ENCODE measurements around the gene CCDC74A.
"Not testable (repeated sequence)": the region's sequence is repeated elsewhere in the genome, so short reads cannot be mapped to it uniquely, and the experiment has no call there.

The CCDC74A gene

DNA sequence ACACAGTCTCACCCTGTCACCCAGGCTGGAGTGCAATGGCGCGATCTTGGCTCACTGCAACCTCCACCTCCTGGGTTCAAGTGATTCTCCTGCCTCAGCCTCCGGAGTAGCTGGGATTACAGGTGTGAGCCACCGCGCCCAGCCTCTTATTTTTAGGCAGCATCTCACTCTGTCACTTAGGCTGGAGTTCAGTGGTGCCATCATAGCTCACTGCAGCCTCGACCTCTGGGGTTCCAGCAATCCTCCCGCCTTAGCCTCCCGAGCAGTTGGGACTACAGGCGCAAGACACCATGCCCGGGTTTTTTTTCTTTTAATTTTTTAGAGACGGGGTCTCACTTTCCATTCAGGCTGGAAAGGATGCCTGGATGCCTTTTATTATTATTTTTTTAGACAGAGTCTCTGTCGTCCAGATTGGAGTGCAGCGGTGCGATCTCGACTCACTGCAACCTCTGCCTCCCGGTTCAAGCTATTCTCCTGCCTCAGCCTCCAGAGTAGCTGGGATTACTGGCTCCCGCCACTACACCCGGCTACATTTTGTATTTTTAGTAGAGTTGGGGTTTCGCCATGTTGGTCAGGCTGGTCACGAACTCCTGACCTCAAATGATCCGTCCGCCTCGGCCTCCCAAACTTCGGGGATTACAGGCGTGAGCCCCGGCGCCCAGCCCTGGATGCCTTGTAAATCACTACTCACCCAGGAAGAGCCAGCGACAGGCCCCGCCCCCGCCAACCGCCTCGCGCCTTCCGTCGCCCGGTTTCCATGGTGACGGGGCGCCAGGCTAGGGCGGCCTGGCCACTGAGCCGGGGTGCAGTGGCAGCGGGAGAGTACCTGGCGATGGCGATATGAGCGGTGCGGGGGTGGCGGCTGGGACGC lies at the start of gene CCDC74A:
TSS of gene CCDC74A (plus strand) at position 758 of the 871 bp plus-strand sequence. CDS start at position 841, 83 bp downstream.
- peak; percentile 77 for DNase-seq (ENCODE audit: low spot score)

DNA sequence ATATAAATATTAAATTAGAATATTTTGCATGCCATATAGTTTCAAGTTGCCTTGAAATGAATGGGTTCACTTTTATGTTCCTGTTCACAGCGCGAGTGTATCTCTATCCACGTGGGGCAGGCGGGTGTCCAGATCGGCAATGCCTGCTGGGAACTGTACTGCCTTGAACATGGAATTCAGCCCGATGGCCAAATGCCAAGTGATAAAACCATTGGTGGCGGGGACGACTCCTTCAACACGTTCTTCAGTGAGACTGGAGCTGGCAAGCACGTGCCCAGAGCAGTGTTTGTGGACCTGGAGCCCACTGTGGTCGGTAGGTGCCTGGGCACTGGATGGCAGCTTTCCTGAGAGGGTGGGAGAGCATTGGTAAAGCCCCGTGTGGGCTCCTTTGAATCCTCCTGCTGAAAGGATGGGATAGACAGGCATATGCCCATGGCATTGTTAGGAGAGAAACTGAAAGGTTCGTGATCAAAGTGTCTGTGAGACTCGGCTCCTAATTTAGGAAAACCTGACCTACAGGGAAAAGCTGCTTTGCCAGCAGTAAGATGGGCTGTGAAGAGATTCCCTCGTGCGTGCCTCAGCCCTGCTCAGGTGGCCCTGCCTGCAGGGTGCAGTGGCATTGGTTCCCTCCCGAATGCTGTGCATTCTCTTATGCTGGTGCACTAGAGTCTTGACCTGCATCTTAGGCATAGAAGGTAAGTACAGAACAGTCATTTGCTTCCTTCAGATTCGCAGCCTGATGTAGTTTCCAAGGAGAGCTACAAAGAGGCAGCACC lies 49.4 kb upstream of the CCDC74A start:
- not testable (repeated sequence) for DNase-seq (ENCODE audit: low spot score)

DNA sequence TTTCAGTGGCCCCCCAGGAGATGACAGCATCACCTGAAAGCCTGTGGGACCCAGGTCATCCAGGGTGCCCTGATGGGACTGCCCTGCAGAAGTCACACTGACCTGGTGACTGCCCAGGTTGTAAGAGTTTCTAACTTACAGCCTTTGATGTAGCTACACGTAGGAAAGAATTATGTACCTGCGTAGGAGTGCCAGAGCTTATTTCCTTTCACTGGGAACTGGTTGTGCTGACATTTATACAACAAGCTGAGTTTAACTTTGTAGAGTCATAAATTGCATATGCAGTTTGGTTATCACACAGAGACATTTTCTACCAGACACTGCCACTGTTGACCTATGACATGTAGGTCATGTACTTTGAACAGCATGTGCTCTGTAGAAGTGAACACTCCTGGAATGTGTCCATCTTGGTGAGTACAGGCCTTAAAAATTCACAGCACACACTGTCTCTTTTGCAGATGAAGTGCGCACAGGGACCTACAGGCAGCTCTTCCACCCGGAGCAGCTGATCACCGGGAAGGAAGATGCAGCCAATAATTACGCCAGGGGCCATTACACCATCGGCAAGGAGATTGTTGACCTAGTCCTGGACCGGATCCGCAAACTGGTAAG lies 48.7 kb upstream of the CCDC74A start:
- not testable (repeated sequence) for DNase-seq (ENCODE audit: low spot score)

DNA sequence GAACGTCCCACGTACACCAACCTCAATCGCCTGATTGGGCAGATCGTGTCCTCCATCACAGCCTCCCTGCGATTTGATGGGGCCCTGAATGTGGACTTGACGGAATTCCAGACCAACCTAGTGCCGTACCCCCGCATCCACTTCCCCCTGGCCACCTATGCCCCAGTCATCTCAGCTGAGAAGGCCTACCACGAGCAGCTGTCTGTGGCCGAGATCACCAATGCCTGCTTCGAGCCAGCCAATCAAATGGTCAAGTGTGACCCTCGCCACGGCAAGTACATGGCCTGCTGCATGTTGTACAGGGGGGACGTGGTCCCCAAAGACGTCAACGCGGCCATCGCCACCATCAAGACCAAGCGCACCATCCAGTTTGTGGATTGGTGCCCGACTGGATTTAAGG lies 47.3 kb upstream of the CCDC74A start:
- DNase-seq (ENCODE audit: low spot score): not testable (repeated sequence)

DNA sequence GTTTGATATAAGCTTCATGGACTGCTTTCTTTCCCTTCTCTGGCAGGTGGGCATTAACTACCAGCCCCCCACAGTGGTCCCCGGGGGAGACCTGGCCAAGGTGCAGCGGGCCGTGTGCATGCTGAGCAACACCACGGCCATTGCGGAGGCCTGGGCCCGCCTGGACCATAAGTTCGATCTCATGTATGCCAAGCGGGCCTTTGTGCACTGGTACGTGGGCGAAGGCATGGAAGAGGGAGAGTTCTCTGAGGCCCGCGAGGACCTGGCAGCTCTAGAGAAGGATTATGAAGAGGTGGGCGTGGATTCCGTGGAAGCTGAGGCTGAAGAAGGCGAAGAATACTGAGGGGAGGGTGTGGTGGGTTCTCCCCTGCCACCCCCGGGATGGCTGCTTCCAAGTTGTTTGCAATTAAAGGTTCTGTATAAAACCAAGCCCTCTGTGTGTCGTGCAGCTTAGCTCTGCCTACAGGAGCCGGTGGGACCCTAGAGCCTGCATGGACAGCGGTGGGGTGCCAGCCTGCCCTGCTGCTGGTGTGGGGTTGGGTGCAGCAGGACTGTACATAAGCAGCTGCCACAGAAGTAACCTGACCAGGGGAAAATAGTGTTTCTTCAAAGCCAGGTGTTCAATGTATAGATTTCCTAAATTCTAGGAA lies 45.1 kb upstream of the CCDC74A start:
- not testable (repeated sequence) for DNase-seq (ENCODE audit: low spot score)

DNA sequence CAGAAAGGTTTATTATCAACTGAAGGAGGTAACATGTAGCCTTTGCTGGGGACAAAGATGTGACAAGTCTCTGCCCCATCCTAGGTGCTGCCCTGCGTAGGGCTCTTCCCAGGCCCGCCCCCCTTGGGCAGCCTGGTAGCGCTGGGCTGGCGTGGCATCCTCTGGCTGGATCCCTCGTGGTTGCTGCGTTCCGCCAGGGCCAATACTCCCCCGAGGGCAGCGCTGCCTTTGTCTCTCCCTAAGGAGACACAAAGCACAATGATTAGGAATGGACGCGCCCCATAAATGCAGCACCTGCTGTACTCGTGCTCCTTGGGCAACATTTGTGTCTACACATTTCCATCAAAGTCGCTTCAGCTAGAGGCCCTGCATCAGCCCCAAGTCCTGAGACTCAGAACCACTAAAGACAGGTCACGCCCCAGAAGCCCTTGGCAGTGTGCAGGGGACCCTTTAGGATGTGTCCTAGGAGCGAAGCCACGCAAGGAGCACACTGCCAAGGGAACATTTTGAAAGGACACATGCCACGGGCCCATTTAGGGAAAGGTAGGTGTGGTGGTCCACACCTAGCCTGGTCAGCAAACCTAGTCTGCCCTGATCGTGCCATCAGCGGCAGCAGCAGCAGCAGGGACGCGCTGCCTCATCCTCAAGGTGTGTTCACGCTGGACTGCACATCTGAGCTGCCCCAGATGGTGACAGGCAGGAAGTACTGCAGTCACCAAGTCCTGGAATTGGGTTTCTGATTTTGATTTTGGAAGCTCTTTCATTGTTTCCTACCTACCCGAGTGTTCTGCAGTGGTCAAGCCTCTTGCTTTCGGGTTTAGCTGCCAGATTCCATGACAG lies 43.5 kb upstream of the CCDC74A start:
- DNase-seq (ENCODE audit: low spot score): not testable (repeated sequence)

DNA sequence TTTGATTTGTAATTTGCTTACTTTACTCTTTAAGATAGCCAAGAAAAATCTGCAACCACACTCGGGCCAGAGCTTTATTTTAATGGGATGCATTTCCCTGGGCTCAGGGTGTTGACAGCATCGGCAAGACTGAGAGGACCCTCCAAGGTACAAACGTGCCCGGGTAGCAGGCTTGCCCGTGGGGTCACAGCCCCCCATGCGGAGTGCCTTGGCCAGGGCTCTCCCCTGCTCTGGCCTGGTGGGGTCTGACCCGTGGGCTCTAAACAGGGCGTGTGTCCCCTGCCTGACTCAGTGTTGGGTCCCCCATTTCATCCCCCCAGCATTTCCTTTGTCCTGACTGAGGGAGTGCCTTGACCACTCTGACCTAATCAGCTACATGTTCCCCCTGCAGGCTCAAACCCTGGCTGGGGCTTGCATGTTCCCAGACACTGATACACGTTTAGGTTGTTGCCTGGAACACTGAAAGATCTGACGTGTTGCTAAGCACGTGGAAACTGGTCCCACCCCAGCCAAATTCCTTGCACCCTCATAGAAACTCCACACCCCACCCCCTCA lies 42.7 kb upstream of the CCDC74A start:
- not testable (repeated sequence) for DNase-seq (ENCODE audit: low spot score)

DNA sequence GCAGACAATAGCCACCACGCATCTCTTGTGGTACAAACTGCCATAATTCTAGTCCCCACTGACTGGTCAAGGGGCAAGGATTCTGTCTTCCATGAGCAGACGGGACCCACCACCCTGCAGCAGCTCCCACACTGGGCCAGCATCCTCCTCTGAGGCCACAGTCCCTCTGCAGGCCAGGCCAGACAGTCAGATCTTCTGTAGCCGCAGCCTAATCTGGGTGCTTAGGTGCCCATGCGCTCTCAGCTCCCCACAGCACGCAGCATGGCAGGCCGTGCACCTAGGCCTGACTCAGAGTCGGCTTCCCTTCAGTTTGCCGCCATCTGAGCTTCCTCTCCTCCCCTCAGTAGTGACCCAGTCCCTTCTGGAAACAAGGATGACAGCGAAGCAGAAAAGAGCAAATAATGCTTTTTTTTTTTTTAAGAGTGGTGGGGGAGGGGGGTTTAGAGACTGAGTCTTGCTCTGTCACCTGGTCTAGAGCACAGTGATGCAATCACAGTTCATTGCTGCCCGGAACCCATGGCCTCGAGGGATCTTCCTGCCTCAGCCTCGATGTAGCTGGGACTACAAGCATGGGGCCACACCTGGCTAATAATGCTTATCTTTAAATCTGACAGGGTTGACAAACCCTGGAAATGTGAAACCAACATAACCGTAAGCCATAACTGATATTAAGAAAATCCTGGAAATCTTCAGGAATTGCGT lies 41.3 kb upstream of the CCDC74A start:
- DNase-seq (ENCODE audit: low spot score): not testable (repeated sequence)

DNA sequence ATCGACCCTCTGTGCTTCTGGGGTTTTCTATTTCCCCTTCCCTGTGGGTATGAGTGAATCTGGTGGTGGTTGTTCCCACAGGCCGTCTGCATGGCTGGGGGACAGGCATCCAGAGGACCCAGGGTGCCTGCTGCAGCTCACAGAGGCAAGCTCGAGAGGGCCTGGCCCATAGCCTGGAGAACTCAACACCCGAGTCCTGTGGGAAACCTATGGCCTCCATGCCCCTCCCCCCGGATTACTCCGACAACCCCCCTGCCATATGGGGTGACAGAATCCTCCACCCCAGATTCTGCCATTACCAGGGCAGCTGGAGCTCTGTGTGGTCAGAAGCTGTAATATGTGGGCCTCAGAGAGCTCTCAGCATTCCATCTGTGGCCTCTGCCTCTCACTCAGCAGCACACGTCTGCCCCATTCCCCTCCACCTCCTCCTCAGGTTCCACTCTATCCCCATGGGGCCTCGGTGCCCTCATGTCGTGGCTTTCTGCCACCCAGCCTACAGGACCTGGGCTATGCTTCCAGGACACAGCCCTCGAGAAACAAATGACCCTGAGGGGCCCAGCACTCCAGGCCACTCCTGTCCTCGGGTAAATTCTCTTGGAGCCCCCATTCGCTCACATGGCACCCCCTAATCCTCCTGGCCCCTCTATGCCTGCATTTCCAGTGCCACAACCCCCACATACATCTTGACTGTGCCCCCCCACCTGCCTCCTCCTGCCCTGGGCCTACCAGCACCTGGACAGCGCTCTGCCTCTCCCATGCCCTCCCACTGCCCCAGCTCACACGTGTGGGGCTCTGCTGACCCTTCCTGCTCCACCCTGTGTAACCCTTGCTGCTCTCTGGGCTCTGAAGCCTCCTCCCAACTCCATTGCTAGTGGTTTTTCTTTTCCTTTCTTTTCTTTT lies 39.1 kb upstream of the CCDC74A start:
- DNase-seq (ENCODE audit: low spot score): no peak

DNA sequence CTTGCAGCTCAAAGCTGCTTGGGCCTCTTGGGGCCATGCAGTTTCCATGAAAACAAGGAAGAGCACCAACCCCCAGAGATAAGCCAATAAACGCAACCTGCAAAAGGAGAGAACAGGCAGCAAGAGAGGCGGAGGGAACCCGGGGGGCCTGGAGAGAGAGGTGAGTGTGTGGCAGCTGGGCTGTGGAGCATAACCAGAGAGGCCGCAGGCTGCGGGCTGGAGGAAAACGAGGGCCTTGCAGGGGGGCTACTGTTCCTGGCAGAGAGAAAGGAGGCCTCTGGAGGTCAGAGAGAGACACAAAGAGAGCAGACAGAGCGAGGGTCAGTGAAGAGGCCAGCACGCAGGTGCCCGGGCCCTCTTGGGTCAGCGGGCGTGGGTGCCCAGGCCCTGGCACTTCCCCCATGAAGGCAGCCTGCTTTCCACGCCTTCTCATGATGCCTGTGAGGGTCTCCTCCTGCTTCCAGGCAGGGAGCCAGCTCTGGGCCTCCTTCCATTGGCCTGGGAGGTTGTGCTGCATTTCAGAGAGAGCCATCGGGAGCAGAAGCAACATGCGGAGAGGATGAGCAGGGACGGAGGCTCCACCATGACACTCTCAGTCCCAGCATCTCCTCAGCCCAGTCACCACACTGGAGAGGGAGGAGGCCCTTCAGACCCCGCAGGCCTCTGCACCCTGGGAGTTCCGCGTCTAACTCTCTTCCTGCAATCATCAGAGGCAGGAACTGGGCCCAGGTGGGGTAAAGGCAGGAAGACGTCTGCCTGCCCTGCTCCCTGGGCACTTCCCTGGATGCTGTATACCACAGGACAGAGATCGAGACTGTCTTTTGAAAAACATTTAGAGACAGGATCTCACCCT lies 36.8 kb upstream of the CCDC74A start:
- DNase-seq (ENCODE audit: low spot score): not testable (repeated sequence)

DNA sequence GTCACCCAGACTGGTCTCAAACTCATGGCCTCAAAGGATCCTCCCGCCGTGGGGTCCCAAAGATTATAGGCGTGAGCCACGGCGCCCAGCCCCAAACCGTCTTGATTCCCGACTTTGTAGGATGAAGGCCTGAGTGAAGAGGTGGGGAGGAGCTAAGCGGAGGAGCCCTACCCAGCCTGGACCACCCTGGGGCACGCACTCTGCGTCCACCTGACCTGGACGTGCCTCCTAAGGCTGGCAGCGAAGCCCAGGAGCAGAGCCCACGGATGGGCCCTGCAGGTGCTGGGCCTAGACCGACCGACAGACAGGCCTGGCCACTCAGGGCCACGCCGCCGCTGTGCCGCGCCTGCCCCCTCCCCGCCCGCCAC lies 36.2 kb upstream of the CCDC74A start:
- DNase-seq (ENCODE audit: low spot score): peak; percentile 52

DNA sequence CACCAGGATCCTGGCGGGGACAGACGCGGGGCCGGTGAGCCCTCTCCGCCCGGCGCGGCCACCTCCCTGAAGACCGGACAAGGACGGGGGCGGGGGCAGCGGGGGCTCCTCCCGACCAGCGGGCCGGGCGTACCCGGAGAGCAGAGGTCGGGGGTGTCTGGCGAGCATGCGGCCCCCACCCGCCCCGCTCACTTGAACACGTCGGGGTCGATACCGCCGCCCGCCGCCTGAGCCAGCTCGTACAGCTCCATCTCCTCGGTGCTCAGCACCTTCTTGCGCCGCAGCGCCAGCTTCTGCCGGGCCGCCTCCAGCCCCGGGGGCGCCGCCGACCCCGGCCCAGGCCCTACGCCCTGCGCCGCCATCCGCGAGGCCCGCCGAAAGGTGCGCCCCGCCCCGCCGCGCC lies 35.7 kb upstream of the CCDC74A start, which contains the start of gene MZT2A:
TSS of gene MZT2A (minus strand) at position 383 of the 403 bp plus-strand sequence. CDS start at position 362, 21 bp downstream.
- not testable (repeated sequence) for DNase-seq (ENCODE audit: low spot score)

DNA sequence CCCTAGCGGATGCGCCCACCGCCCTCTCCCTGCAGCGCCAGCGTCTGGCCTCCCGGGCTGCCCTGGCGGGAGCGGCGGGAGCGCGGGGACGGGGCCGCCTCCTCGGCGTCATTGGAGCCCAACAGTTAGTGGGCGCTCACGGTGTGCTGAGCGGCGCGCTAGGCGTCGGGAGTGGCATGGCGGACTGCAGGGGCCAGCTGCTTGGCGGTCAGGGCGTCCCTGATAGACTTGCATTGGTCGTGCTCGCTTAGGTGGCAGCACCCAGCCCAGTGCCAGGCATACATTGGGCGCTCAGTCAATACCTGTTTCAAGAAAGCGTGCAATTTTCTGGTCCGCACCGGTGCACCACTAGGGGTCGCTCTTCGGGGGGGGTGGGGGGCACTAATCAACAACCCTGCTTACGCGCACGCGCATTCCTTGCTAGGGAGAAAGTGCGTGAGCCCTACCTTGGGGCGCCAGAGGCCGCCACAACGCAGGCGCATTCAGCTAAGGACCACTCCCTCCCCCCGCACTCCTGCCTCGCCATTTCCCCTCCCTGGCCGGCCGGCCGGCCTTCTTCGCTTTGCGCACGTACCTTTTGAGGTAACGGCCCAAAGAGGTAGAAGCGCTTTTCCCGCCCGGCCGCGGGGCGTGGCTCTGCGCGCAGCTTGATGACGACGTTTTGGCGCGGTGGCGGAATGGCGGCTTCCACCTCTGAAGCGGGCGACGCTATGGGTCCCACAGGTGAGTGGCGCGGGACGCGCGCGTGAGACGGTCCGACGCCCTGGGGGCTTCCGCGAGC lies 35.1 kb upstream of the CCDC74A start:
- peak; percentile 95 for DNase-seq (ENCODE audit: low spot score)

DNA sequence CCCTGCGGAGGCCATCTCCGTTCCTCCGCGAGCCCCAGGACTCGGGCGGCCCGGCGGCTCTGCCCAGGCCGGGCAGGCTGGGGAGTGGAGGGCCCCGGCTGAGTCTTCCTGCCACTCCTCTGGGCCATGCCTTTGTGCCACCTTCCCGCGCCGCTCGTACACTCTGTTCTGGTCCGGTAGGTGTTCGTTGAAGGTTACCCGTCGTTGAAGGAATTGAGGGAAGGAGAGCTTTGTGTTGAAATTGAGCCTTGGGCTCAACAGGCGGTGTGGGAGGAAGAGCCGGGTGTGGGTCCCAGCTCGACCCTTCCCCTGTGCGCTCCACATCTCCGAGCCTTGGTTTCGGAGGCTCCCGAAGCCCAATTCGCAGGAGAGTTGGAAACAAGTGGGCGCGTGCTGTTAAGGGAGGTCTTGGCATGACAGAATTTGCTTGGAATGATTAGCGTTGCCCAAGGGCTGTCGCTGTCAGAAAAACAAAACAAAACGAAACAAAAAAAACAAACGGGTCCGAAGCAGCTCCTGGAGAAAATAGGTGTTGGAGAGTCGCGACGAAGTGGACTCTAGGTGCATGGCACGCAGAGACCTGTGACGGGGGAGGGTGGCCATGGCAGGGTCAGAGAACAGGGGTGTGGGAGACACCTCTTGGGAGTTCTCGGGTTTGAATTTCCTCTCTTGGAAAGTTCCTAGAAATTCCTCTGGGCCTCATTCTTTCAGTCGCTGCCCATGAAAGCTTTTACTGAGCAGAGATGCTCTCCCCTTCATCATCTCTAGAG lies 34.3 kb upstream of the CCDC74A start:
- DNase-seq (ENCODE audit: low spot score): no peak

DNA sequence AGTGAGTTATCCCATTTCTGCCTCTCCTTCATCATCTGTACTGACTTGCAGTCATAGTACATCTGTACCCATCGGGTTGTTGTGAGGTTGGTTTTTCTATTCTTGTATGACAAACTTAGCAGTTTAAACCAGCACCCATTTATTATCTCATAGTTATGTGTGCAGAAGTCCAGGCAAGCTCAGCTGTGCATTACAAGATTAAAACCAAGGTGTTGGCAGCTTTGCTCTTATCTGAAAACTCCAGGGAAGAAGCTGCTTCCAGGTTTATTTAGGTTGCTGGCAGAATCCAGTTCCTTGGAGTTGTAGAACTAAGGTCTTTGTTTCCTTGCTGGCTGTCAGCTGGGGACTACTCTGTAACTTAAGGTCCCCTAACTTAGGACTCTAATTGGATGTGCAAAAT lies 32.2 kb upstream of the CCDC74A start:
- not testable (repeated sequence) for DNase-seq (ENCODE audit: low spot score)

DNA sequence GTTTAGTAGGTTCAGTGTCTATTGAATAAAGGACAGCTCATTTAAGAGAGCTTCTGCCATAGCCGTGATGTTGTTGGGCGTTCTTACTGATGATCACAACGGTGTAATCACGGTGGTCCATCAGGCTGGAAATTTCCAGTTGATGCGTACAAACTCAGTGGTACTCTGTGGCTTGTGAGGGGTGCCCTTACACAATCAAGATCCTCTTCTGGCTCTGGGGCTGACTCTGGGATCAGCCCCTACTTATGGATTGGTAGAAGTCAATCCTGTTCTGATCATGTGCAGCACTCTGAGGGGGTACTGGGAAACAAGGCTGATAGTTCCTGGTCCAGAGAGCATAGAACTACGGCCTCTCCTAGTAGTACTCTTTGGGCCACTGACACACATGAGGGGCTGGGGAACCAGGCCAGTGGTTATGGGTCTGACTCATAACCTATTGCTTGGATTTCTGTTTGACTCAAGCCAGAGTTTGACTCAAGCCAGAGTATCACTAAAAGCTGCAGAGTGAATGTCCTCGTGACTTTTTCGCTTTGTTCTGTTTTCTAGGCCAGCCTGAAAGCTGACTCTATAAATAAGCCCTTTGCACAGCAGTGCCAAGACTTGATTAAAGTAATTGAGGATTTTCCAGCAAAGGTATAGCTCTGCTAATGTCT lies 29.2 kb upstream of the CCDC74A start:
- DNase-seq (ENCODE audit: low spot score): not testable (repeated sequence)

Data from ecto neural progenitor cell (in vitro differentiated cells).